GM23248 (cell line): Measurements from ENCODE around the gene COL18A1. TPM values are rescaled to one million over a fixed set of nuclear protein-coding genes. Genes with fewer than 3 reads are reported as not detected.

Experiments
- DNase-seq: peaks from one replicate; pipeline ENCODE4 v3.0.0-alpha.2; 2015
- H2AFZ ChIP-seq: fragments of 200-600 bp; sonication (generic); 2 replicates; pipeline ENCODE4 v1.6.1; 2016; ENCODE audit warnings: antibody characterized with exemption
- H3F3A ChIP-seq: fragments of 200-600 bp; sonication (generic); 2 replicates; pipeline ENCODE4 v1.6.1; 2016; ENCODE audit warnings: mild to moderate bottlenecking, antibody characterized with exemption, mixed run types; ENCODE audit not compliant: insufficient read depth
- H3K27ac ChIP-seq: fragments of 200-600 bp; sonication (generic); 2 replicates; pipeline ENCODE4 v1.5.1; 2016; ENCODE audit warnings: mild to moderate bottlenecking
- H3K27me3 ChIP-seq: fragments of 200-600 bp; sonication (generic); replicated peaks from 2 replicates; pipeline ENCODE4 v1.6.1; 2016; ENCODE audit warnings: mild to moderate bottlenecking; ENCODE audit not compliant: insufficient read depth
- H3K36me3 ChIP-seq: fragments of 200-600 bp; sonication (generic); 2 replicates; pipeline ENCODE4 v1.6.1; 2016; ENCODE audit warnings: low read depth, mild to moderate bottlenecking
- H3K4me1 ChIP-seq: fragments of 200-600 bp; sonication (generic); 2 replicates; pipeline ENCODE4 v1.6.1; 2016; ENCODE audit warnings: mild to moderate bottlenecking; ENCODE audit not compliant: insufficient read depth
- H3K4me2 ChIP-seq: fragments of 200-600 bp; sonication (generic); one replicate; pipeline ENCODE4 v1.6.1; 2016; ENCODE audit warnings: mild to moderate bottlenecking; ENCODE audit not compliant: unreplicated experiment
- H3K4me3 ChIP-seq: fragments of 200-600 bp; sonication (generic); 2 replicates; pipeline ENCODE4 v1.5.1; 2016; ENCODE audit warnings: mild to moderate bottlenecking
- H3K79me2 ChIP-seq: fragments of 200-600 bp; sonication (generic); 2 replicates; pipeline ENCODE4 v1.6.1; 2016; ENCODE audit warnings: mild to moderate bottlenecking; ENCODE audit not compliant: insufficient read depth
- H3K9ac ChIP-seq: fragments of 200-600 bp; sonication (generic); 2 replicates; pipeline ENCODE4 v1.6.1; 2016; ENCODE audit warnings: mild to moderate bottlenecking
- H3K9me2 ChIP-seq: fragments of 200-600 bp; sonication (generic); 2 replicates; pipeline ENCODE4 v1.6.1; 2016; ENCODE audit warnings: mixed run types, mild to moderate bottlenecking, moderate library complexity; ENCODE audit not compliant: insufficient read depth
- H3K9me3 ChIP-seq: fragments of 200-600 bp; sonication (generic); one replicate; pipeline ENCODE4 v1.6.1; 2017; ENCODE audit warnings: low read depth
- H4K20me1 ChIP-seq: fragments of 200-600 bp; sonication (generic); 2 replicates; pipeline ENCODE4 v1.6.0; 2016; ENCODE audit not compliant: insufficient read depth
- EZH2 ChIP-seq: fragments of 200-600 bp; sonication (generic); IDR thresholded peaks from 2 replicates; pipeline ENCODE4 v1.6.1; 2018; ENCODE audit warnings: antibody characterized with exemption, mild to moderate bottlenecking; ENCODE audit not compliant: insufficient read depth, poor library complexity, severe bottlenecking
- EZH2phosphoT487 ChIP-seq: fragments of 200-600 bp; sonication (generic); IDR thresholded peaks from 2 replicates; pipeline ENCODE4 v1.6.1; 2018; ENCODE audit warnings: antibody characterized with exemption, moderate library complexity, mild to moderate bottlenecking, low read depth; ENCODE audit not compliant: insufficient read depth
- WGBS, 2 experiments: methylation state at CpG; one replicate each; pipeline ENCODE4 v1.1.6; 2015 to 2017; ENCODE audit warnings: low lambda C conversion rate in 2 of 2, low coverage in 1 of 2; ENCODE audit errors: missing lambda C conversion rate in 2 of 2; 5-methylcytosine and 5-hydroxymethylcytosine counted together
- in situ Hi-C: fragments of 300-500 bp; cut with MboI; formaldehyde crosslinking; loops from 2 replicates; pipeline ENCODE4 v1.15.0; 2020
- polyA plus RNA-seq: library from polyadenylated mRNA; unstranded; fragments of >200 nt; fragmentation: Nextera tagmentation; extraction: Ambion mirVana; gene quantifications from 2 replicates; pipeline ENCODE4 v1.2.1, GENCODE V29; 2016
- total RNA-seq: library from RNA; depleted of rRNA; stranded (reverse); fragments of >200 nt; shearing (Covaris generic); gene quantifications from 2 replicates; pipeline ENCODE4 v1.2.3, GENCODE V29; 2014

Gene COL18A1
- total and polyA plus RNA-seq, 2 experiments from 2014 or later = 1.7 to 30.5 TPM

DNA sequence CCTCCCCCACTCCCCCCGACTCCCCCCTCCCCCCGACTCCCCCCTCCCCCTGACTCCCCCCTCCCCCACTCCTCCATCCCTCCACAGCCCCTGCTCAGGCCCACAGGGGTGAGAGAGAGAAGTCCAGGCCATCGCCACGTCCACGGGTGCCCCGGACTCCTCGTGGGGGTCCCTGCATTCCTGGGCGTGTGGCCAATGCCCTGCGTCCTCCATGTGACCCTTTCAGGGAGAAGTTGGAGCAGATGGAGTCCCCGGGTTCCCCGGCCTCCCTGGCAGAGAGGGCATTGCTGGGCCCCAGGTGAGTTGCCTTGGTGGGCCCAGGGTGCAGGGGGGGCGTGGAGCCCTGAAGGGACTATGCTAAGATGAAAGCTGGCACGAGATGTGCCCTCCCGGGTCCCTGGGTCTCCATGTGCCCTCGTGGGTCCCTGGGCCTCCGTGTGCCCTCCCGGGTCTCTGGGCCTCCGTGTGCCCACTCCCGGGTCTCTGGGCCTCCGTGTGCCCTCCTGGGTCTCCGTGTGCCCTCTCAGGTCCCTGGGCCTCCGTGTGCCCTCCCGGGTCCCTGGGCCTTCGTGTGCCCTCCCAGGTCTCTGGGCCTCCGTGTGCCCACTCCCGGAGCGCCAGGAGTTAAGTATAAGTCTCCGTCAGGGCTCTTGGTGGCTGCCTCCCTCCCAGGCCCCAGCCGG, 85.2 kb downstream of the COL18A1 start:
- TF ChIP-seq EZH2 = no peak
- in situ Hi-C loops = no loop called here
- no peaks in the 10 kb centered on the region for H4K20me1 ChIP-seq
- no peak overlapping the region for H2AFZ ChIP-seq
- no peaks in the 10 kb centered on the region for H3K79me2 ChIP-seq
- DNase-seq = no peak
- H3K9me3 ChIP-seq = no peaks in the 10 kb centered on the region
- no peaks in the 10 kb centered on the region for H3K9me2 ChIP-seq
- no peak overlapping the region for H3K4me3 ChIP-seq
- H3K4me1 ChIP-seq = no peaks in the 10 kb centered on the region
- no peaks in the 10 kb centered on the region for H3F3A ChIP-seq
- H3K27ac ChIP-seq = no peak overlapping the region
- no peak overlapping the region for H3K9ac ChIP-seq
- no peaks in the 10 kb centered on the region for H3K36me3 ChIP-seq
- H3K4me2 ChIP-seq = no peak overlapping the region
- WGBS, 2 experiments = 77 to 79% methylated on average over 24 to 29 of the region's 29 CpGs
- no peaks in the 10 kb centered on the region for H3K27me3 ChIP-seq

DNA sequence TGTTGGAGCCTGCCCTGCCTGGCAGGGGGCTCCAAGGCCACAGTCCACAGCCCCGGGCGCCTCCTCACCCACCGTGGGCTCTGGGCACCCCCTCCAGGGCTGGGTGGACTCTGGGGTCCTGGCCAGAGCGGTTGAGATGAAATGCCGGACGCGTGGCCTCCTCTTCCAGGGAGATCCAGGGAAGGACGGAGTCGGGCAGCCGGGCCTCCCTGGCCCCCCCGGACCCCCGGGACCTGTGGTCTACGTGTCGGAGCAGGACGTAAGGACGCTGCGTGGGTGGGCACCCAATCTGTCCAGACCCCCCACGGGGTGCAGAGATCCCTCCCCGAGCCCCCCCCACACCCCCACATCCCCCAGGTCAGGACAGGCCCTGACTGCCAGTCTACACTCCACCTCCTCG, 86.1 kb downstream of the COL18A1 start:
- no peaks in the 10 kb centered on the region for H3K27me3 ChIP-seq
- H4K20me1 ChIP-seq = no peaks in the 10 kb centered on the region
- in situ Hi-C loops = no loop called here
- H3K4me2 ChIP-seq = no peak overlapping the region
- no peak for DNase-seq
- H3K4me3 ChIP-seq = no peak overlapping the region
- WGBS, 2 experiments = 82% methylated on average over 10 to 20 of the region's 20 CpGs
- no peaks in the 10 kb centered on the region for H3K79me2 ChIP-seq
- no peaks in the 10 kb centered on the region for H3K9me3 ChIP-seq
- no peaks in the 10 kb centered on the region for H3K4me1 ChIP-seq
- H2AFZ ChIP-seq = no peak overlapping the region
- no peak overlapping the region for H3K9ac ChIP-seq
- no peaks in the 10 kb centered on the region for H3K9me2 ChIP-seq
- H3K27ac ChIP-seq = no peak overlapping the region
- TF ChIP-seq EZH2phosphoT487 = no peak
- no peak for TF ChIP-seq EZH2
- H3F3A ChIP-seq = no peaks in the 10 kb centered on the region
- no peaks in the 10 kb centered on the region for H3K36me3 ChIP-seq

GRCh38 chr21:45491623-45492022, 86.7 kb downstream of the COL18A1 start:
- H3K27me3 ChIP-seq = no peaks in the 10 kb centered on the region

GRCh38 chr21:45492765-45493164, 87.8 kb downstream of the COL18A1 start:
- no peaks in the 10 kb centered on the region for H3K36me3 ChIP-seq
- H3K9me3 ChIP-seq = no peaks in the 10 kb centered on the region
- no peaks in the 10 kb centered on the region for H3K27me3 ChIP-seq
- H3K27ac ChIP-seq = no peak overlapping the region
- no peak overlapping the region for H3K9ac ChIP-seq
- 96 to 97% methylated on average over 13 to 20 of the region's 20 CpGs for WGBS, 2 experiments
- H3F3A ChIP-seq = no peaks in the 10 kb centered on the region
- H3K9me2 ChIP-seq = no peaks in the 10 kb centered on the region
- H2AFZ ChIP-seq = no peak overlapping the region
- no peaks in the 10 kb centered on the region for H4K20me1 ChIP-seq
- DNase-seq = no peak
- H3K4me1 ChIP-seq = no peaks in the 10 kb centered on the region
- no peaks in the 10 kb centered on the region for H3K79me2 ChIP-seq
- in situ Hi-C loops = no loop called here
- no peak overlapping the region for H3K4me3 ChIP-seq
- TF ChIP-seq EZH2phosphoT487 (no peak), EZH2 (no peak)
- no peak overlapping the region for H3K4me2 ChIP-seq

More at GRCh38 chr21:45491623-45492022, 86.7 kb downstream of the COL18A1 start:
- H3K36me3 ChIP-seq = no peaks in the 10 kb centered on the region
- 85 to 88% methylated on average over 9 of the region's 9 CpGs for WGBS, 2 experiments
- no peak overlapping the region for H2AFZ ChIP-seq
- H3K4me1 ChIP-seq = no peaks in the 10 kb centered on the region
- H3K4me3 ChIP-seq = no peak overlapping the region
- H3K27ac ChIP-seq = no peak overlapping the region
- no peaks in the 10 kb centered on the region for H3K9me3 ChIP-seq
- no peaks in the 10 kb centered on the region for H3K79me2 ChIP-seq
- in situ Hi-C loops = no loop called here
- no peak for DNase-seq
- TF ChIP-seq EZH2 = no peak
- no peak for TF ChIP-seq EZH2phosphoT487
- no peak overlapping the region for H3K9ac ChIP-seq
- H3K9me2 ChIP-seq = no peaks in the 10 kb centered on the region
- H3F3A ChIP-seq = no peaks in the 10 kb centered on the region
- no peaks in the 10 kb centered on the region for H4K20me1 ChIP-seq
- no peak overlapping the region for H3K4me2 ChIP-seq
